HG03342 (cell line): ENCODE results near the gene TOMM34.

Experiments
- ATAC-seq: cut with Tn5 transposase; IDR thresholded peaks from one replicate; pipeline ENCODE4 v1.9.1; 2021; ENCODE audit warnings: mild to moderate bottlenecking, moderate library complexity; ENCODE audit not compliant: unreplicated experiment

The TOMM34 gene

GRCh38 chr20:44897133-44897532 lies 63.1 kb downstream of the TOMM34 start:
- no peak for ATAC-seq

- ATAC-seq, result no peak
Measured at GRCh38 chr20:44896583-44896982, 63.6 kb downstream of the TOMM34 start.

- no peak for ATAC-seq
Measured at GRCh38 chr20:44894959-44895358, 65.2 kb downstream of the TOMM34 start.
